ENCODE measurements around the gene OAF.
A peak's percentile ranks its signal among the peaks of the same experiment; 100 is the strongest.

OAF gene

DNA sequence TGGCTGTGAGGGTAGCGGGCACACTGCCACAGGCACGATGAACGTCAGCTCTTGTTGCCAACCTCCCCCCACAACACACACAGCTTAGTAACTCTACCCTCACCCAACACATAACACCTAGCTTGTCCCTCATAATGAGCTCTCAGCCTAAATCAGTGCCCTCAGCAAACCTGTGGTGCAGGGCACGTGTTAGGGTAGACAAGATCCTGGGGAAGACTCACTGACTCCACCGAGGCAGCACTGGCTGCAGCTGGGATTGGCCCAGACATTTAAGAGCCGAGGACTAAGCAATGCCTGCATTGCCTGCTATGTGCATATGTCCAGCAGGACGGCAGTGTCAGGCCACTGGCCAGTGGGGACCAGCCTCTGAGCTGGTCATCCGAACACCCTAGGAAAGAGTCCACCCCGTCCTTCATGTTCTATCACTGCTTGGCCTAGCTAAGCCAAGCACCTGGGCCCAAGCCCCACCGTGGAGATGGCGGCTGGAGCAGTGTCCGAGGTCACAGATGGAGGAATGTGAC is 40.0 kb upstream of the OAF start:
- Histone ChIP-seq H3K4me3 (ENCODE audit: low read depth, low read length) (no peak overlapping the region), H3K36me3 (replicated peaks) (no peaks in the 10 kb centered on the region), H3K27ac (no peak overlapping the region), H3K27me3 (replicated peaks) (peaks cover 19% of the 10 kb centered on the region)
- in situ Hi-C loops (cut with HindIII; ENCODE audit: low pct_ligation_motif_present, low sequenced_read_pairs), result no loop called here
- no peak for DNase-seq
- TF ChIP-seq, protein P1, sequence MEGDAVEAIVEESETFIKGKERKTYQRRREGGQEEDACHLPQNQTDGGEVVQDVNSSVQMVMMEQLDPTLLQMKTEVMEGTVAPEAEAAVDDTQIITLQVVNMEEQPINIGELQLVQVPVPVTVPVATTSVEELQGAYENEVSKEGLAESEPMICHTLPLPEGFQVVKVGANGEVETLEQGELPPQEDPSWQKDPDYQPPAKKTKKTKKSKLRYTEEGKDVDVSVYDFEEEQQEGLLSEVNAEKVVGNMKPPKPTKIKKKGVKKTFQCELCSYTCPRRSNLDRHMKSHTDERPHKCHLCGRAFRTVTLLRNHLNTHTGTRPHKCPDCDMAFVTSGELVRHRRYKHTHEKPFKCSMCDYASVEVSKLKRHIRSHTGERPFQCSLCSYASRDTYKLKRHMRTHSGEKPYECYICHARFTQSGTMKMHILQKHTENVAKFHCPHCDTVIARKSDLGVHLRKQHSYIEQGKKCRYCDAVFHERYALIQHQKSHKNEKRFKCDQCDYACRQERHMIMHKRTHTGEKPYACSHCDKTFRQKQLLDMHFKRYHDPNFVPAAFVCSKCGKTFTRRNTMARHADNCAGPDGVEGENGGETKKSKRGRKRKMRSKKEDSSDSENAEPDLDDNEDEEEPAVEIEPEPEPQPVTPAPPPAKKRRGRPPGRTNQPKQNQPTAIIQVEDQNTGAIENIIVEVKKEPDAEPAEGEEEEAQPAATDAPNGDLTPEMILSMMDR (IDR thresholded peaks at IDR 0.05; ENCODE audit: low read depth, low read length, missing control alignments), result no peak

DNA sequence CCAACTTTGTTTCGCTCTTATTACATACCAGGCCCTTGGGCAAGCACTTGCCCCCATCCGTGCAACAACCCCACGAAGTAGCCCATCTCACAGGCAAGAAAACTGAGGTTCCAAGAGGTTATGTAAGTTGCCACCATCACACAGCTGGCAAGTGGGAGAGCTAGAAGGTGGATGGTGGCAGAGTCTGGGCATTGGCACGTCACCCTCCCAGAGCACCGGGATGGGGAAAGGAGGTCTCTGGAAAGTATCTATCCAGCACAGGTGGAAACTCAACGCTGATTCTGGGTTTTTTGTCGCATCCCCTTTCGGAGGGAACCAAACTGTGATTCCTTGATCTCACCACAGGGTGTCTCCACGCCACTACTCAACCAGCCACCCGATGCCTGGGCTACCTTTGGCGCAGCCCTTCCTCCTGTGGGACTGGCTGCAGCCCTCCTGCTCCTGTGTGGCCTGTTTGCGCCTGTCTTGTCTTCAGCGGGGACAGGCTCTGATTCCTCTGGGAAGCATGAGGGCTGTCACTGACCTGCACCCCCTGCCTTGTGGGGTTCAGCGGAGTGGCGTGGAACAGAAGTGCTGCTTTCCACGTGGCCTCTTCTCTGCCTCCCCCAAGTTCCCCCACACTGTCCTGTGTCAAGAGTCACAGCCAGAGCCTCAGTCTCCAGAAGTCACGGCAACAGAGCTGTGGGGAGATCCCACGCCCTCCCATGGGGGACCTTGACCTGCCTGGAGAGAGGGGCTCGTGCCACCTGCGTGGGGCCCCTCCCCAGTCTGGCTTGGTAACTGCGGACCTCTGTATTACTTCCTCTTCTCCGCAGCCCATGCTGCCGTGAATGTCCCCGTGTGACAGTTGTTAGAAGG is 38.5 kb upstream of the OAF start:
- Histone ChIP-seq H3K36me3 (replicated peaks) (no peaks in the 10 kb centered on the region), H3K4me3 (ENCODE audit: low read depth, low read length) (no peak overlapping the region), H3K27me3 (replicated peaks) (peaks cover 19% of the 10 kb centered on the region), H3K27ac (no peak overlapping the region)
- in situ Hi-C loops (cut with HindIII; ENCODE audit: low pct_ligation_motif_present, low sequenced_read_pairs), result no loop called here
- peak; percentile 38 for DNase-seq
- TF ChIP-seq, protein P1 (IDR thresholded peaks at IDR 0.05; ENCODE audit: low read depth, low read length, missing control alignments), result peak; percentile 87

DNA sequence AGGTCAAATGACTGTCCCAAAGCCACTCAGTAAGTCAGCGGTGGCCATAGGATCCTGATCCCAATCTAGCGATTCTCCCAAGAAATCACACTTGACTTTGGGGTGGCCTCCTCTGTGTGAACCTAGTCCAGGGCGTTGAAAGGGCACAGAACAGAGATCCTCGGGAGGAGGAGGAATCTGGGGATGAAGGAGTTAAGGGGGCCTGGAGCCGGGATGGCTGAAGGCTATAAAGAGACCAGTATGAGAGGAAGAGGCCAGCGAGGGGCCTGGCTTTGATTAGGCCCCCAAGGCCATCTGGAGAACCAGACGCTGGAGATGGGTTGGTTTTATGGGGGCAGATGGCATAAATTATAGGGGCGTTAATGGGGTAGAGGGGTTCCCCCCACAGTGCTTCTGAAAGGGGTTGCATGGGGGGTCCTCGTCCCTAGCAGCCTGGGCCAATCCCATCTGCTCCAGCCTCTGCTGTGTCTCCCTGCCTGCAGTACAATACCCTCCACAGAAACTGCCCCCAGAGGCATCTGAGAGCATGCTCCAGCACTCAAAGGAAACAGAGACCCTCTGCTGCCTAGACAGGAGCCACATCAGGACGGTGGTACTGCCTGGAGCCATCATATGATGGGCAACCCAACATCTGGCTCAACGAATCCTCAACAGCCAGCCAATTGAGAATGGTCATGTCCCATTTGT is 37.7 kb upstream of the OAF start:
- in situ Hi-C loops (cut with HindIII; ENCODE audit: low pct_ligation_motif_present, low sequenced_read_pairs), result no loop called here
- no peak overlapping the region for H3K27ac ChIP-seq
- H3K27me3 ChIP-seq (replicated peaks), result peaks cover 15% of the 10 kb centered on the region
- TF ChIP-seq, protein P1 (IDR thresholded peaks at IDR 0.05; ENCODE audit: low read depth, low read length, missing control alignments), result no peak
- DNase-seq, result no peak
- no peaks in the 10 kb centered on the region for H3K36me3 ChIP-seq (replicated peaks)
- H3K4me3 ChIP-seq (ENCODE audit: low read depth, low read length), result no peak overlapping the region

DNA sequence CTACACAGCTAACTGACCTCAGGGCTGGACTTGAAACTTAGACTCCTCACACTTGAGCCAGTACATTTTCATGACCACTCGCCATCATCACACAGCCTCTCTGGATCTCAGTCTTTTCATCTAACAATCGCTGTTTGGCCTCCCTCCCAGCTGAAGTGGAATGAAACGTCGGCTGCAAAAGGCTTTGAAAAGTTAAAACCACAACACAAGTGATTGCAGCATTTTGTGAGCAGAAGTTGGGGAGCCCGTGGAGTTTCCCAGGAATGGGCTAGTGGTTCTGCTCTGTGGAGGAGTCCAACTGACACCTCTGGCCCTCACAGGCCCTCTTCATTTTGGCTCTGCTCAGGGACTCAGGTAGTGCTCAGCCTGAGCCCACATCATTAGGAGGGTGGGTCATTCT is 37.0 kb upstream of the OAF start:
- H3K4me3 ChIP-seq (ENCODE audit: low read depth, low read length), result no peak overlapping the region
- peaks cover 13% of the 10 kb centered on the region for H3K27me3 ChIP-seq (replicated peaks)
- H3K36me3 ChIP-seq (replicated peaks), result no peaks in the 10 kb centered on the region
- TF ChIP-seq, protein P1 (IDR thresholded peaks at IDR 0.05; ENCODE audit: low read depth, low read length, missing control alignments), result no peak
- no peak for DNase-seq
- no peak overlapping the region for H3K27ac ChIP-seq
- in situ Hi-C loops (cut with HindIII; ENCODE audit: low pct_ligation_motif_present, low sequenced_read_pairs), result no loop called here

DNA sequence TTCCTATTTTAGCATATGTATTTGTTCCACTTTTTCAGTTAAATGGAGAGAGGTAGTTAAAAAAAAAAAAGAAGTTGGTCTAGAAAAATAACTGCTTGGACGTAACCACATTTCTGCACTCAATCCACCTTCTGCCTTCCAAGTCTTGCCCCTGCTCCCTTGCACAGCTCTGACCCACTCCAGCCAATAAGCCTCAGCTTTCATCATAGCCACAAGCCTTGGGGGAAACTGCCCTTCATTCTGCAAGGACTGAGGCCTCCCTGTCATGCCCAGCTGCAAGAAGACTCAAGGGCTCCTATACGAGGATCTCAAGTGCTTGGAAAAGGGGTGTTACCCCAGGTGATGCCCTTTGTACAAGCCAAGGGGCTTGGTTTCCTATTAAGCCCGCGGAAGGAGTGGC is 36.0 kb upstream of the OAF start:
- no peak overlapping the region for H3K27ac ChIP-seq

More for the DNA sequence above, 36.0 kb upstream of the OAF start:
- H3K36me3 ChIP-seq (replicated peaks), result no peaks in the 10 kb centered on the region
- TF ChIP-seq, protein P1 (IDR thresholded peaks at IDR 0.05; ENCODE audit: low read depth, low read length, missing control alignments), result no peak
- peaks cover 13% of the 10 kb centered on the region for H3K27me3 ChIP-seq (replicated peaks)
- H3K4me3 ChIP-seq (ENCODE audit: low read depth, low read length), result no peak overlapping the region
- in situ Hi-C loops (cut with HindIII; ENCODE audit: low pct_ligation_motif_present, low sequenced_read_pairs), result no loop called here
- DNase-seq, result no peak
